ENCODE data around the gene CLTCL1.

CLTCL1 gene

GRCh38 chr22:19242699-19243098 is 48.8 kb downstream of the CLTCL1 start:
- DNase-seq, result no peak

DNA sequence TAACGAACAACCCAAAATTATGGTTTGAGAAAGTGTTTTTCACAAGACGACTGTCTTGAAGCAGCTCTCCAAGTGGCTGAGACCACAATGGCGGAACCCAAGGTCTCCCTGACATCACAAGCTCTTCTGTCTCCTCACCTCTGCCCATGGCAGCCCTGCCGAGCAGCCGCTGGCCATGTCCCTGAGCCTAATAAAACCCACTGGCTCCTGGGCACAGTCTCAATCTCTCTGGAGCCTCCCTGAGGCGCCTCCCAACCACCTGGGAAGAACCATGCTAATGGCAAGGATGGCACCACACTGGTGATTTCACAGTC is 50.0 kb downstream of the CLTCL1 start:
- no peak for DNase-seq

DNA sequence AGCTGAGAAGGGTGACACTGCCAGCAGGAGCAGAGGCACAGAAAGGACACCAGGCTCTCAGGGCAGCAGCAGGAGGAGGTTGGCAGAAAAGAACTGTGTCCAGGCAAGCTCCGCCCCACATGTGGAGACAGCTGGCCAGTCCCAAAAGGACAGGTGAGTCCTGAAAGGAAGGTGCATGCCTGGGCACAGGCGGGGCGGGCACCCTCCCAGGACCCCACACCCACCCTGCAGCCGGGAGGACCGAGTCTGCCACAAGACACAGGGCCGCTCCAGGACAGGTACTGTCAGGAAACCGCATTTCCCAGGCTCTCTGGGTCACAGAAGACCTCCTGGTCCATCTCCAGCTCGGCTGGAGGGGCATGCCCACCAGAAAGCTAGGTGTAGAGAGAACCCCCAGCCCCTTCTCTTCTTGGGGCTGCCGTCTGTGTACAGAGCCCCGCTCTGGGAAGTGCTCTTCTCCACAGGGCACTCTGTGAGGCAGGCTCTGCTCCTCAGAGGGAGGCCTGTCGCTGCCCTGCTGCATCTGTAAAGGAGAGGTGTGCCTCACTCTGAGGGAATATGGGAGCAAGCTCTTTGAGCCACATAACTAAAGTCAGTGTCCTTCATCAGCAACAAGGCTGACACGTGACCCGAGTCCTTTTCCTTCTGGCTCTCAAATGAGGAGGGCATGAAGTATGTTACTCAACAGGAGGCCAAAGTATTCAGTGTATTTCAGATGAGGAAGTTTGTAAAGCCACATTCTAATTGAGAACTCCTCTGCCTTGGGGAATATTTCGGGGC is 50.5 kb downstream of the CLTCL1 start:
- no peak for DNase-seq

DNA sequence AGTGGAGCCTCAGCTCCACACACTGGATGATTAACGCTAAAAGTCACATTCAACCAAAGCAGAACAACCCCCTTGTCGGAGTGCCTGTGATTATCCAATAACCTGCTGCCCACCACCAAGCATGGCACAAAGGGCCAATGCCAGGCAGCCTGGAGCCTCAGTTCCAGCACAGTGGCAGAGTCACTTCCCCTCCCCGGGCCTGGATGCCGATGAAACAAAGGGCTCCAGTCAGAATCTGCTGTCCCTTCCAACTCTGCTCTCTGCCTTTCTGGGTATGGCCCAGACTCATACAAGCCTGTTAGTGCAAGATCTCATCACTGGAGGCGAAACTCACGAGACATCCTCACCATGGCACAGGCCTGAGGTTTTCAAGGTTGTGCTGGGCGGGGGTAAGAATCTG is 52.1 kb downstream of the CLTCL1 start:
- DNase-seq, result no peak

GRCh38 chr22:19238900-19239299 is 52.6 kb downstream of the CLTCL1 start:
- no peak for DNase-seq

GRCh38 chr22:19235874-19236273 is 55.6 kb downstream of the CLTCL1 start:
- DNase-seq, result no peak

DNA sequence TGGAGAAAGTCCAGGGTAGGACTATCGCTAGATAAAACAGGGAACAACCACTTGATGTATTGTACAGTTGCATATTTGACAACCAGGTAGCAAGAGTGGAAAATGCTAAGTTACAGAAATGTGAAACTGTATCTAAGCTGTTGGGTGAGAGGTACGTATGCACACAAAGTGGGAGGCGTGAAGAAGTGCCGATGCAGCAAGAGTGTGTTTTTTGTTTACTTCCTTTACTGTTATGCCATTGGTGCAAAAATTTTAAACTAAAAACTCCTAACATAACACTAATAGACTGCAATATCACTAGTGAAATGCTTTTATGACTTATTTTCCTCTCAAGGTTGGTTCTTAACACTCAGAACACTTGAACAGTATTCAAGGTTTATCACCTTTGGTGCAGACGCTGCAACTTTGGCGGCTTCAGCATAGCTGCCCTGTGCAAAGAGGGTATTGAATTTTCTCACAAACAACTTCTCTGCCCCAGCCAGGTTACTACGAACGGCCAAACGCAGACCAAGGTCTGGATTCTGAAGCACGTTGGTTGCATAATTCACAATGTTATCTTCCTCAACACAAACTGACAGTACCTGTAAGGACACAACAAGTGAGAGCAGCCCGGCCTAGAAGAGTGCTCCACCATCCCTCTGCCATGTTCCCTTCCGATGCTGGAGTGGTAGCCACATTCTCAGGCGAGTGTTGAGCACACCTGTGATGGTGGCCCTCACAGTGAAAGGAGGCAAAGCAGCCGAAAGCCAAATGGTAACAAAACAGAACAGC is 57.2 kb downstream of the CLTCL1 start:
- DNase-seq, result no peak

DNA sequence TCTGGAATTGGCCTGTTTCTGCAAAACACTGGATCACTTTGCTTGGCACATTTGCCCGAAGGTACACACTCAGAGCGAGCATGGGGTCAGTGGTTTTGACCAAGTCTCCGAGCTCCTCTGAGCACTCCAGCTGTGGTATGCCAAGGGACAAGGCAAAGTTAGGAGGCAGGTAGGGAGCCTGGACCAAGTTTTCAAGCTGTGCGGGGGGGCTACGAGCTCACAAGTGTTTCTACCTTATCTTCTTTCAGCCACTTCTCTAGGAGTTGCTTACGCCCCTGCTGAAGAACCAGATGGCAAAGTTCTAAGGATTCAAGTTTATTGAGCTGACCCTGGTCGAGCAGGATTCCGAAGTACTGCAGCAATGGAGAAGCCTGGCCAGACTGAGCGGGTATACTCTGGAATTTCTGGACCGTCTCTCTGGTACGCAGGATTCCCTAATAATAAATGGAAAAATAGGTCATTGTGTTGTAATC is 58.3 kb downstream of the CLTCL1 start:
- peak; percentile 31 for DNase-seq

GRCh38 chr22:19232623-19233022 is 58.9 kb downstream of the CLTCL1 start:
- peak; percentile 78 for DNase-seq

- DNase-seq, result no peak
Observed at GRCh38 chr22:19231986-19232385, 59.5 kb downstream of the CLTCL1 start.

GRCh38 chr22:19229600-19229999 is 61.9 kb downstream of the CLTCL1 start:
- no peak for DNase-seq

DNA sequence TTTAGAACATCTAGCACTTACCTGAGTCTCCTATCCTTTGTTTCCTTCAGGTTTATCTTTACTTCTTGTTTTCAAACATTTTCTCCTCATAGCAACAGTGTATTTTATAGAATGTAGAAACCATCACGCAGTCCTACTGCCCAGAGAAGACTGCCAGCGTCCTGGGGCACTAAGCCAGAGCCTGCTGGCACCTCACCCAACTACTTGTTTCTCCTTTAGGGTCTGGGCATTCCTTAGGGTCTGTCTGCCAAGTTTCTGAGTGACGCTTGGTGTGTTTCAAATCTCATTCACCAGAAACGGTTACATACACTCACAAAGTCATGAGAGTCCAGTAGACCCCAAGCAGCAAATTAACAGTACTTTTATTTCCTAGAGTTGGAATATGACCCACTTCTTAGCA is 63.3 kb downstream of the CLTCL1 start:
- DNase-seq, result no peak

GRCh38 chr22:19226428-19226827 is 65.1 kb downstream of the CLTCL1 start:
- DNase-seq, result no peak

DNA sequence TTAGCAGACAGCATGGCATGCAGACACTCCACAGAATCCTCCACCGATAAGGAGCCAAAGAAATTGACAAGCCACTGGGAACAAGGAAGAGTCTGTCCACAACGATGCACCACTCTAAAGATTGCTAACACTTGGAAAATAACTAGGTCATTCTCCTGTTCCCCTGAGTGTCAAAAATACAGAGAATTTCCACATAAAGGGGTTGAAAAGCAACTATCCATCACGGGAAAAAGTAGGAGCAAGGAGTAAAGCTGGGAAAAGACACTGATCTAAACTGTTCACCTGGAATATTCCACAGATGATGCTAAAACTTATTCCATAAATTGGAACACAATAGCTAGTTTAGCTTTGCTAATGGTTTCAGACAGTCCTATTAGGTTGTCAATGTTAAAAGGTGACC is 66.0 kb downstream of the CLTCL1 start:
- DNase-seq, result no peak

- no peak for DNase-seq
Observed at GRCh38 chr22:19224985-19225384, 66.5 kb downstream of the CLTCL1 start.

DNA sequence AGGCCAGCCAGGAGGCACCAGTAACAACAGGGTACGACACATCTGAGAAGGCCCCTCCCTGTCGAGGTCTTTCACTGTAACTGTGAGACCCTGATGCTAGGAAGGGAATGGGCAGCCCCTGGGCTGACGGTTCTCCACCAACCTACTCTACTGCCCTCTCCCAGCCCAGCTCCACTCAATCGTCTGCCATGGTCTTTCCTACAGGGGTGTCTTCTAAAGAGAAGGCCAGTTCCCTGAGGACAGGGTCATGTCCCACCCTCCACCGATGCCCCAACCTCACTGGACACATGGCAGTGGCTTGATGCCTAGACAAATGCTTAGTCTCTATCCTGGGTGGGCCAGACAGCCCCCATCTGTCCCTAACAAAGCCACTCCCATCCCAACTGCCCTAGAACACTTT is 67.0 kb downstream of the CLTCL1 start:
- DNase-seq, result no peak

DNA sequence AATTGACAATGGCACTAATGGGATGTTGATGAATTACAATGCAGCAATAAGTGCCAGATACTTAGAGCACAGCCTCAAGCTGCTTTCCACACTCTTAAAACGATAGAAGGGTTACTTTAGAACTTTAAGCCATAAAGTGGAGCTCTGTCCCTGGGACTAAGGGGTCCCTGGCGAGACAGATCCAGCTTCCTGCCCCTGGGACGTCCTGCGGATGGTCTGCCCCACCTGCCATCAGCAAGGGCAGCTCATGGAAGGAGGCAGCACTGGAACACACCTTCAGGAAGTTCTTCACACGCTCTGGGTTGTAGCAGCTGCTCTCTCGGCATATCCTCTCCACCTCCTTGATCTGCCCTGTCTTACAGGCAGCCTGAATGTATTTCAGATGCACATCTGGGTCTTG is 67.9 kb downstream of the CLTCL1 start:
- DNase-seq, result no peak

- DNase-seq, result no peak
Observed at GRCh38 chr22:19223110-19223509, 68.4 kb downstream of the CLTCL1 start.

DNA sequence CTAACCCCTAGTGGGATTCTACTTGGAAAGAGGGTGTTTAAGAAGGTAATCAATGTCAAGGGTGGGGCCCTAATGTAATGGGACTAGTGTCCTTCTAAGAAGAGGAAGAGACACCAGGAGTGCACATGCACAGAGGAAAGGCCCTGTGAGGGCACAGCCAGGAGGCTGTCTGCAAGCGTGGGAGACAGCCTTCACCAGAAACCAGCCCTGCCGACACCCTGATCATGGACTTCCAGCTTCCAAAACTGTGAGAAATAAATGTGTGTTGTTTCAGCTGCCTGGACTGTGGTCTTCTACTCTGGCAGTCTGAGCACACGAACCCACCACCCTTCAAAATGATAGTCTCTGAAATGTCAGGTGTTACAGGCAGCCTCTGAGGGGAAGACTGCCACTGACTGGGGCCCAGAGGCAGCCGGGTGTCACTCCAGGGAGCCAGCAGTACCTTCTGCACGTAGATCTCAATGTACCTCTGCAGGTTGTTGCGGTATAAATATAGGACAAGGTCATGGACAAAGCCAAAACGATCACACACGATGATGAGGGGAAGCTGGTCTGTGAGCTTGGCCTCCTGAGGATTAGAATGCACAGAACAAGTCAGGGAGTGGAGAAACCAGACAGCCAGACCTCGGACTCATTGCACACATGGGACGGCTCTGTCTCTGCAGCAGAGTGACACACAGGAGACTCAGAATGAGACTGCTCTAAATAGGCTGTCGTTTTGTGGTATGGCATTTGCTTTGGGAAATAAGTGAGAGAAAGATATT is 69.1 kb downstream of the CLTCL1 start:
- DNase-seq, result no peak

GRCh38 chr22:19220867-19221266 is 70.7 kb downstream of the CLTCL1 start:
- no peak for DNase-seq

DNA sequence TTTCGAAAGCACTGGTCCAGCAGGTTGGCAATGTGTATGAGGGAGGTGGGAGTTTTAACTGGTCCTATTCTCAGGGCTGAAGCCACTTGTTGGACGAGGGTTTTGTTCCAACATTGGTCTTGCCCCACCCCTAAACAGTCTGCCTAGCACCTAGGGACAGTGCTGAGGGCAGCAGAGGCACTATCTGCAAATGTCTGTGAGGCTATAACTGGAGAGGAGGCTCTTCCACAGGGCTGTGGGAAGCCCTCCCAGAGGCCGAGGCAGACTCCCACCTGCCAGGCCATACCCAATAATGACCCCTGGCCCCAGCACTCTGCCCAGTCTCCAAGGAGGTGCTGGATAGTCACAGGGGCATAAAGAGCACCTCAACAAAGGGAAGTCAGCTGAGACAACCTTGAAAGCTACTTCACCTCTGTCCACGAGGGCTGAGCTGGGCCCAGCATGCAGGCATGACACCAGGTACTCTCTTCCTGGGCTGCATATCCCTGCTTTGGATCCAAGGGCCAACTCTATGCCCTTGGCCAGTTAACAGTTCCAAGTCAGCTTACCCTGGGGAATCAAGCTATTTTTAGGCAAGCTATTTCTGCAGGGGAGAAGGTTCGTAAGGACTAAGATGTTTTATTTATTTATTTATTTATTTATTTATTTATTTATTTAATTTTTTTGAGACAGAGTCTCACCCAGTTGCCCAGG is 72.8 kb downstream of the CLTCL1 start:
- DNase-seq, result no peak

DNA sequence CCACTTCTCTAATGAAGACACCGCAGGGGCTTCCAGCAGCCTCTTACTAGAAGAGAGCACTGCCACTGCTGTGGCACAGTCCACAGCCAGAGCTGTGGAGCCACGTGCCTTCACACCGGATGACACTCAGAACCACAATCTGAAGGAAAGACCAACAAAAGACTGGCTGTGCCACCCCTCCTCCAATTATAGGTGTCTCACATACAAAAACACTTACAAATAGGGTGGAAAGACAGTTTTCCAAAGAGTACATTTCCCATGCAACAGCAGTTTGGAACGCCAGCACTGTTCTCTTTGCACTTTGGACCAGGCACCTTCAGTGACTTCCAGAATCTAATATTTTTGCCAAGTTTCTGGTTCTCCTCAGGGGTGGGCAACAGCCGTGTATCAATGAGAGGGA is 74.9 kb downstream of the CLTCL1 start:
- no peak for DNase-seq

DNA sequence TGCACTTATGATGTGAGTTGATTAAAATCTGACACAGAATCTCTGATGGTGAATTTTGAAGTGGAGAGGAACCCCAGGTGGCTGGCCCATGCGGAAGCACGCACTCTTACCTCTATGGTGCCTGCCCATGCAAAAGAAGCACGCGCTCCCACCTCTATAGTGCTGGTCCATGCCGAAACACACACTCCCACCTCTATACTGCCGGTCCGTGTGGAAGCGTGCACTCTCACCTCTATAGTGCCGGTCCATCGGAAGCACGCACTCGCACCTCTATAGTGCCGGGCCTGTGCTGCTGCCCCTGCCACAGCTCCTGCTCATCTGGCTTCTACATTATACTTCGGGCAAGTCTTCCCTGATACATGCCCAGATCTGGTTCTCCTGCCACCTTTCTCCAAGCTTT is 76.2 kb downstream of the CLTCL1 start:
- no peak for DNase-seq
